ENCODE data around the gene FIBP.

- TF ChIP-seq POLR2A (IDR thresholded peaks at IDR 0.05) (no peak), CTCF (IDR thresholded peaks at IDR 0.05) (no peak)
These were observed 528 bp downstream of the FIBP start for GRCh38 chr11:65887723-65888162.
